Nephron (organoid): ENCODE data around the gene LASP1.
"Not testable (repeated sequence)": the region's sequence is repeated elsewhere in the genome, so short reads cannot be mapped to it uniquely, and the experiment has no call there.

Source experiments
- H3K27ac Mint-ChIP-seq, 3 experiments: 2 replicates each; pipeline ENCODE4 v1.8.0; 2020; ENCODE audit warnings: mixed read lengths in 3 of 3, mild to moderate bottlenecking in 2 of 3, moderate library complexity in 1 of 3
- H3K27me3 Mint-ChIP-seq: 2 replicates; pipeline ENCODE4 v1.8.0; 2021; ENCODE audit warnings: low read depth, mild to moderate bottlenecking, moderate library complexity, mixed read lengths
- H3K36me3 Mint-ChIP-seq: 2 replicates; pipeline ENCODE4 v1.8.0; 2020; ENCODE audit warnings: low read depth, mixed read lengths
- H3K4me1 Mint-ChIP-seq: 2 replicates; pipeline ENCODE4 v1.8.0; 2020; ENCODE audit warnings: mixed read lengths
- H3K4me3 Mint-ChIP-seq, 3 experiments: 2 replicates each; pipeline ENCODE4 v1.8.0; 2020; ENCODE audit warnings: mild to moderate bottlenecking in 3 of 3, mixed read lengths in 3 of 3, moderate library complexity in 2 of 3
- H3K9me3 Mint-ChIP-seq: 2 replicates; pipeline ENCODE4 v1.8.0; 2020; ENCODE audit warnings: mixed read lengths
- CTCF ChIP-seq, 3 experiments: fragments of 200-600 bp; sonication (generic); IDR thresholded peaks; one replicate each; pipeline ENCODE4 v1.5.0; 2021; ENCODE audit warnings: antibody characterized with exemption in 3 of 3; ENCODE audit not compliant: unreplicated experiment in 3 of 3

LASP1 gene

GRCh38 chr17:38943607-38944006 lies 73.7 kb downstream of the LASP1 start:
- H3K9me3 Mint-ChIP-seq, result no peaks in the 10 kb centered on the region
- no peak overlapping the region for H3K27ac Mint-ChIP-seq
- H3K36me3 Mint-ChIP-seq, result no peaks in the 10 kb centered on the region
- no peaks in the 10 kb centered on the region for H3K4me1 Mint-ChIP-seq
- peaks cover 5% of the 10 kb centered on the region for H3K27me3 Mint-ChIP-seq
- H3K4me3 Mint-ChIP-seq, result no peak overlapping the region
- TF ChIP-seq CTCF (IDR thresholded peaks at IDR 0.05; ENCODE audit: unreplicated experiment in 3 of 3), result no peak

GRCh38 chr17:38947189-38947588 lies 77.3 kb downstream of the LASP1 start:
- no peak for TF ChIP-seq CTCF (IDR thresholded peaks at IDR 0.05; ENCODE audit: unreplicated experiment in 3 of 3)
- H3K27me3 Mint-ChIP-seq, result peaks cover 5% of the 10 kb centered on the region
- H3K27ac Mint-ChIP-seq, result no peak overlapping the region
- H3K4me1 Mint-ChIP-seq, result no peaks in the 10 kb centered on the region
- no peaks in the 10 kb centered on the region for H3K9me3 Mint-ChIP-seq
- H3K36me3 Mint-ChIP-seq, result no peaks in the 10 kb centered on the region
- H3K4me3 Mint-ChIP-seq, result no peak overlapping the region

GRCh38 chr17:38953800-38954199 lies 83.9 kb downstream of the LASP1 start:
- not testable (repeated sequence) for H3K4me3 Mint-ChIP-seq, H3K4me1 Mint-ChIP-seq, H3K27ac Mint-ChIP-seq, H3K9me3 Mint-ChIP-seq, H3K36me3 Mint-ChIP-seq, H3K27me3 Mint-ChIP-seq

- TF ChIP-seq CTCF (IDR thresholded peaks at IDR 0.05; ENCODE audit: unreplicated experiment in 3 of 3), result no peak
Observed at GRCh38 chr17:38958326-38958725, 88.5 kb downstream of the LASP1 start.

GRCh38 chr17:38958756-38959155 lies 88.9 kb downstream of the LASP1 start:
- peaks cover 10% of the 10 kb centered on the region for H3K4me1 Mint-ChIP-seq
- H3K27me3 Mint-ChIP-seq, result no peaks in the 10 kb centered on the region
- TF ChIP-seq CTCF (IDR thresholded peaks at IDR 0.05; ENCODE audit: unreplicated experiment in 3 of 3), result no peak
- no peak overlapping the region for H3K4me3 Mint-ChIP-seq
- no peaks in the 10 kb centered on the region for H3K9me3 Mint-ChIP-seq
- peak overlapping the region; percentile 35 to 93 (median 55) for H3K27ac Mint-ChIP-seq
- no peaks in the 10 kb centered on the region for H3K36me3 Mint-ChIP-seq

More at GRCh38 chr17:38958326-38958725, 88.5 kb downstream of the LASP1 start:
- no peak overlapping the region for H3K4me3 Mint-ChIP-seq
- H3K36me3 Mint-ChIP-seq, result no peaks in the 10 kb centered on the region
- H3K27me3 Mint-ChIP-seq, result no peaks in the 10 kb centered on the region
- H3K4me1 Mint-ChIP-seq, result peaks cover 10% of the 10 kb centered on the region
- H3K9me3 Mint-ChIP-seq, result no peaks in the 10 kb centered on the region
- peak overlapping the region; percentile 88 to 93 (median 91) for H3K27ac Mint-ChIP-seq

- Mint-ChIP-seq H3K4me1 (peaks cover 10% of the 10 kb centered on the region), H3K9me3 (no peaks in the 10 kb centered on the region), H3K27me3 (peaks cover 4% of the 10 kb centered on the region), H3K36me3 (no peaks in the 10 kb centered on the region), H3K4me3 (no peak overlapping the region), H3K27ac (no peak overlapping the region)
- no peak for TF ChIP-seq CTCF (IDR thresholded peaks at IDR 0.05; ENCODE audit: unreplicated experiment in 3 of 3)
Observed at GRCh38 chr17:38959508-38959907, 89.7 kb downstream of the LASP1 start.
